Left lung (tissue), 14 donors: ENCODE results near the gene ZNF678. TPM values are rescaled to one million over a fixed set of nuclear protein-coding genes. Genes with fewer than 3 reads are reported as not detected.
A peak's percentile ranks its signal among the peaks of the same experiment; 100 is the strongest.

Experiments used
- ATAC-seq: fragments of 200-7000 bp; cut with Tn5 transposase; one replicate; pipeline ENCODE4 v1.9.1; 2020; ENCODE audit warnings: moderate library complexity
- DNase-seq, 4 donors: peaks; one replicate each; pipeline ENCODE4 v3.0.0-alpha.2; 2013 to 2020
- H3K27ac ChIP-seq, 2 donors: fragments of 200-600 bp; sonication (generic) in 1 of 2; one replicate each; pipeline versions ENCODE4 v1.5.0 to v1.8.0; 2020 to 2021
- H3K27me3 ChIP-seq, 2 donors: fragments of 200-600 bp; sonication (generic) in 1 of 2; one replicate each; pipeline versions ENCODE4 v1.5.0 to v1.8.0; 2020 to 2021
- H3K36me3 ChIP-seq, 2 donors: fragments of 200-600 bp; sonication (generic) in 1 of 2; one replicate each; pipeline versions ENCODE4 v1.5.0 to v1.8.0; 2020 to 2021
- H3K4me1 ChIP-seq, 2 donors: fragments of 200-600 bp; one replicate each; pipeline ENCODE4 v1.8.0; 2021
- H3K4me3 ChIP-seq, 2 donors: fragments of 200-600 bp; sonication (generic) in 1 of 2; one replicate each; pipeline versions ENCODE4 v1.5.0 to v1.8.0; 2020 to 2021; ENCODE audit warnings: mild to moderate bottlenecking in 1 of 2
- H3K9me3 ChIP-seq, 2 donors: fragments of 200-600 bp; sonication (generic) in 1 of 2; one replicate each; pipeline versions ENCODE4 v1.5.0 to v1.8.0; 2020 to 2021
- intact Hi-C, 2 donors: fragments of 100-400 bp; cut with DNase I; formaldehyde crosslinking; loops; one replicate each; pipeline versions ENCODE4 v1.11.2 to v1.14.2; 2022
- long read RNA-seq, 12 donors: library from polyadenylated mRNA in 2 of 12; unstranded in 2 of 12; transcript quantifications; one replicate each; pipeline ENCODE4 v2.0.0 and lab custom pipeline, GENCODE V29; 2019 to 2026
- polyA plus RNA-seq, 6 donors: library from polyadenylated mRNA; unstranded; fragments of 120-200 nt; gene quantifications; one replicate each; pipeline ENCODE4 v1.2.1, GENCODE V29; 2013; ENCODE audit not compliant: insufficient read length in 6 of 6
- total RNA-seq, 2 donors: library from RNA; stranded (reverse); fragmentation: NEBNext Ultra II Directional; extraction: Animal tissue kit (Norgen Biotek cat#: 25700); gene quantifications; one replicate each; pipeline ENCODE4 v1.2.1, GENCODE V29; 2021
- TF ChIP-seq, protein P1 (sequence below), 2 donors: fragments of 200-600 bp; sonication (generic) in 1 of 2; IDR thresholded peaks; one replicate each; pipeline versions ENCODE4 v1.5.0 to v1.8.0; 2021; ENCODE audit warnings: antibody characterized with exemption in 2 of 2
- donor health status: DM: no; HTN: yes; CAD: no.
- donor health status: DM: no; HTN: no; CAD: no.

ZNF678 gene
- 1 to 10 TPM; 7.3 to 8.4 TPM for total RNA-seq
- polyA plus RNA-seq = 10 to 100 TPM; 16.2 to 19.5 (median 17.2) TPM
- long read RNA-seq, donor 1, full-length matches to known transcripts = 7 of 7 reads
- long read RNA-seq, donor 1, partial matches to known transcripts = 0 of 7 reads
- long read RNA-seq, donor 1, other reads (novel, unspliced or antisense) = 0 of 7 reads
- long read RNA-seq, donor 2, partial matches to known transcripts = 0 of 2 reads
- long read RNA-seq, donor 2, other reads (novel, unspliced or antisense) = 0 of 2 reads
- long read RNA-seq, donor 3, partial matches to known transcripts = 0 of 2 reads
- long read RNA-seq, donor 3, other reads (novel, unspliced or antisense) = 0 of 2 reads
- long read RNA-seq, donor 4, partial matches to known transcripts = 0 of 1 reads
- long read RNA-seq, donor 4, other reads (novel, unspliced or antisense) = 1 of 1 reads
- long read RNA-seq, donor 5 = 0 reads
- long read RNA-seq, donor 6, full-length matches to known transcripts = 3 of 3 reads
- long read RNA-seq, donor 6, partial matches to known transcripts = 0 of 3 reads
- long read RNA-seq, donor 6, other reads (novel, unspliced or antisense) = 0 of 3 reads
- long read RNA-seq, donor 7, partial matches to known transcripts = 0 of 2 reads
- long read RNA-seq, donor 7, other reads (novel, unspliced or antisense) = 0 of 2 reads
- long read RNA-seq, donor 8, partial matches to known transcripts = 0 of 3 reads
- long read RNA-seq, donor 8, other reads (novel, unspliced or antisense) = 0 of 3 reads
- long read RNA-seq, donor 9 = 0 reads
- long read RNA-seq, donor 10 = 0 reads
- long read RNA-seq, donor 11, full-length matches to known transcripts = 3 of 3 reads
- long read RNA-seq, donor 11, partial matches to known transcripts = 0 of 3 reads
- long read RNA-seq, donor 11, other reads (novel, unspliced or antisense) = 0 of 3 reads
- long read RNA-seq, donor 12, partial matches to known transcripts = 0 of 4 reads
- long read RNA-seq, donor 12, other reads (novel, unspliced or antisense) = 0 of 4 reads

DNA sequence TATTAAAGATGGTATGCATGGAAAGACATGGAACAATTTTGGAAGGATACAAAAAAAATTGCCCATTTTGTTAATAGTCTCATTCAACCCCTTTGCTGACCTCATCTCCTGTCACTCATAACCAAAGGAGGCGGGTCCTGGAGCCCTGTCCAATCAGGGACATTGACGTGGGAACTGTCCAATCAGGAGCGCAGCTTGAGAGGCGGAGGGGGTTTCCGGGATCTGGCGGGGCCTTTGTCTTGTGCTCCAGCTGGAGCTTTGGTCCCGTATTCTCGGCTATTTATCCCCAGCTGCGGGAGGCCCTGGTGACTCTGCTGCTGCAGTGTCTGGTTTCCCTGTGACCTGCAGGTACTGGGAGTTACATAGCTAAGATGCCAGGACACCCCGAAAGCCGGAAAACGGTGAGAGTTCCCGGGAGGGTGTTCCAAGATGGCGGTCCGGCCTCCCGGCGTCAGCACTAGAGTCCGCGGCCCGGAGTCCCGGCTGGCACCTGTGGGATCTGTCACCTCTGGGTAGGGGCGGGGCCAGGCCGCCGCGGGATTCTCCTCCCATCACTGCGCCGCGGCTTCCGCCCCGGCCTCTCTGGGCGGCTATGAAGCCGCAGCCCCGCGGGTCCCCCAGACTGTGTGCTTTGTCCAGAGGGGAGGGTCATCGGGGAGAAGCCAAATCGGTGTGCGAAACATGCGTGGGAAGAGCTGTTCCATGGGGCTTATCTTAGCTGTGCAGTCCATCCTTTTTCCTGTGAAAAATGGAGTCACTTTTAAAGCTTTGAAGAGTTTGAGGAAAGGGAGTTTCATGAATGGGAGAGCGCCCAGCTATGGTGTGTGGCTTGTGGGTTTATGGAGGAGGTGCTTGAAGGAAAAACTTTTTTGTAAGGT lies at the start of gene ZNF678:
TSS of gene ZNF678 (plus strand) at position 233 of the 878 bp plus-strand sequence. CDS start 87,436 bp downstream, outside the sequence.
- intact Hi-C loops = no loop called here
- peaks cover 14 to 39% of the 10 kb centered on the region in 2 donors for H3K27me3 ChIP-seq
- peaks cover 5 to 11% of the 10 kb centered on the region in 2 donors for H3K4me1 ChIP-seq
- H3K9me3 ChIP-seq = peaks cover 0 to 2% of the 10 kb centered on the region in 2 donors
- H3K4me3 ChIP-seq = peak within 1 kb of the TSS; percentile 54 to 65
- no peaks in the 10 kb centered on the region for H3K36me3 ChIP-seq
- peak within 1 kb of the TSS; percentile 85 to 90 for H3K27ac ChIP-seq
- peak; percentile 97 for ATAC-seq
- DNase-seq = peak; percentile 89 to 95 (median 92)
- TF ChIP-seq, protein P1, sequence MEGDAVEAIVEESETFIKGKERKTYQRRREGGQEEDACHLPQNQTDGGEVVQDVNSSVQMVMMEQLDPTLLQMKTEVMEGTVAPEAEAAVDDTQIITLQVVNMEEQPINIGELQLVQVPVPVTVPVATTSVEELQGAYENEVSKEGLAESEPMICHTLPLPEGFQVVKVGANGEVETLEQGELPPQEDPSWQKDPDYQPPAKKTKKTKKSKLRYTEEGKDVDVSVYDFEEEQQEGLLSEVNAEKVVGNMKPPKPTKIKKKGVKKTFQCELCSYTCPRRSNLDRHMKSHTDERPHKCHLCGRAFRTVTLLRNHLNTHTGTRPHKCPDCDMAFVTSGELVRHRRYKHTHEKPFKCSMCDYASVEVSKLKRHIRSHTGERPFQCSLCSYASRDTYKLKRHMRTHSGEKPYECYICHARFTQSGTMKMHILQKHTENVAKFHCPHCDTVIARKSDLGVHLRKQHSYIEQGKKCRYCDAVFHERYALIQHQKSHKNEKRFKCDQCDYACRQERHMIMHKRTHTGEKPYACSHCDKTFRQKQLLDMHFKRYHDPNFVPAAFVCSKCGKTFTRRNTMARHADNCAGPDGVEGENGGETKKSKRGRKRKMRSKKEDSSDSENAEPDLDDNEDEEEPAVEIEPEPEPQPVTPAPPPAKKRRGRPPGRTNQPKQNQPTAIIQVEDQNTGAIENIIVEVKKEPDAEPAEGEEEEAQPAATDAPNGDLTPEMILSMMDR (IDR thresholded peaks at IDR 0.05) = no peak

DNA sequence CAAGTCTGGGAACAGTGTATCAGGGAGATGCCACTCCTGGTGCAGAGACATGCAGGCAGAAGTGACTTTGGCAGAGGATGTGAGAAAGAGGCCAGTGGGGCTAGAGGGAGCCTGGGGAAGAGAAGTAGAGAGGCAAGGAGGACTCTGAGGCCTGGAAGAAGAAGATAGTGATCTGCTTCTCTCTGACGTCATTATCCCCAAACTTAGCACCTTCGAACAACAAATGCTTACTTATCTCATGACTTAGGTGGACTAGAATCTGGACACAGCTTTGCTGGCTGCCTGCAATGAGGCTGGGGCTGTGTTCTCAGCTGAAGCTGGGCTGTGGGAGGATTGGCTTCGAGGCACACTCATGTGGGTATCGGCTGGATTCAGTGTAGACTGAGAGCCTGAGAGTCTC lies 44.5 kb upstream of the ZNF678 start:
- H3K9me3 ChIP-seq = peaks cover 0 to 12% of the 10 kb centered on the region in 2 donors
- intact Hi-C loops = no loop called here
- no peak for DNase-seq
- H3K4me1 ChIP-seq = no peaks in the 10 kb centered on the region
- no peak overlapping the region for H3K27ac ChIP-seq
- no peak overlapping the region for H3K4me3 ChIP-seq
- TF ChIP-seq, protein P1 (IDR thresholded peaks at IDR 0.05) = no peak
- no peak for ATAC-seq
- no peaks in the 10 kb centered on the region for H3K36me3 ChIP-seq
- H3K27me3 ChIP-seq = no peaks in the 10 kb centered on the region

DNA sequence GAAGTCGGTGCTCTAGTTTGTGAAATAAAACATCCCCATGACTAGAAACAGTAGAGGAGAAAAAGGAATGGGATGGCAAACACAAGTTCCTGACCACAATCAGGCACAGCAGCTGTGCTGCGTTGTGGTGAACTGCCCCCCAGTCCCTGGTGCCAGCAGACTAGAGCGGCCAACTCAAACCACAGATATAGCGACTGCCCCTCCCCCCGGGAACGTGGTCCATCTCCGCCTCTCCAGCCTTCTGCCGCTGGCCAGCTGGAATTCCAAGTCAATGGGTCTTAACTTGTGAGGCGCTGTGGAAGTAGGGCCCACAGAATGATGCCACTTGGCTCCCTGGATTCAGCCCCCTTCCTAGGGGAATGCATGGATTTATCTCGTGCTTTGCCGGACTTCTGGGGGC lies 41.6 kb upstream of the ZNF678 start:
- intact Hi-C loops = no loop called here
- no peaks in the 10 kb centered on the region for H3K27me3 ChIP-seq
- no peak overlapping the region for H3K4me3 ChIP-seq
- H3K9me3 ChIP-seq = peaks cover 0 to 26% of the 10 kb centered on the region in 2 donors
- peak in 1 of 4 donors; percentile 46 for DNase-seq
- TF ChIP-seq, protein P1 (IDR thresholded peaks at IDR 0.05) = no peak
- H3K4me1 ChIP-seq = no peaks in the 10 kb centered on the region
- no peak overlapping the region for H3K27ac ChIP-seq
- no peak for ATAC-seq
- no peaks in the 10 kb centered on the region for H3K36me3 ChIP-seq

DNA sequence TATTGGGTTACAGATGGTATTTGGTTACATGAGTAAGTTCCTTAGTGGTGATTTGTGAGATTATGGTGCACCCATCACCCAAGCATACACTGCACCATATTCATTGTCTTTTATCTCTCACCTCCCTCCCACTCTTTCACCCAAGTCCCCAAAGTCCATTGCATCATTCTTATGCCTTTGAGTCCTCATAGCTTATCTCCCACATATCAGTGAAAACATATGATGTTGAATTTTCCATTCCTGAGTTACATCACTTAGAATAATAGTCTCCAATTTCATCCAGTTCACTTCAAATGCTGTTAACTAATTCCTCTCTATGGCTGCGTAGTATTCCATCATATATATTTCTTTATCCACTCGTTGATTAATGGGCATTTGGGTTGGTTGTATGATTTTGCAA lies 36.8 kb upstream of the ZNF678 start:
- Histone ChIP-seq H3K27me3 (no peaks in the 10 kb centered on the region), H3K4me3 (no peak overlapping the region), H3K36me3 (no peaks in the 10 kb centered on the region), H3K27ac (no peak overlapping the region), H3K4me1 (no peaks in the 10 kb centered on the region), H3K9me3 (peaks cover 5 to 73% of the 10 kb centered on the region in 2 donors)
- intact Hi-C loops = no loop called here
- no peak for ATAC-seq
- TF ChIP-seq, protein P1 (IDR thresholded peaks at IDR 0.05) = no peak
- no peak for DNase-seq
